SW 1271 (cell line): Measurements from ENCODE around the gene RBPJ.

ENCODE experiments used
- DNase-seq, 2 experiments: peaks; one replicate each; lab custom pipeline; 2025; lab: John Stamatoyannopoulos, UW

RBPJ gene

DNA sequence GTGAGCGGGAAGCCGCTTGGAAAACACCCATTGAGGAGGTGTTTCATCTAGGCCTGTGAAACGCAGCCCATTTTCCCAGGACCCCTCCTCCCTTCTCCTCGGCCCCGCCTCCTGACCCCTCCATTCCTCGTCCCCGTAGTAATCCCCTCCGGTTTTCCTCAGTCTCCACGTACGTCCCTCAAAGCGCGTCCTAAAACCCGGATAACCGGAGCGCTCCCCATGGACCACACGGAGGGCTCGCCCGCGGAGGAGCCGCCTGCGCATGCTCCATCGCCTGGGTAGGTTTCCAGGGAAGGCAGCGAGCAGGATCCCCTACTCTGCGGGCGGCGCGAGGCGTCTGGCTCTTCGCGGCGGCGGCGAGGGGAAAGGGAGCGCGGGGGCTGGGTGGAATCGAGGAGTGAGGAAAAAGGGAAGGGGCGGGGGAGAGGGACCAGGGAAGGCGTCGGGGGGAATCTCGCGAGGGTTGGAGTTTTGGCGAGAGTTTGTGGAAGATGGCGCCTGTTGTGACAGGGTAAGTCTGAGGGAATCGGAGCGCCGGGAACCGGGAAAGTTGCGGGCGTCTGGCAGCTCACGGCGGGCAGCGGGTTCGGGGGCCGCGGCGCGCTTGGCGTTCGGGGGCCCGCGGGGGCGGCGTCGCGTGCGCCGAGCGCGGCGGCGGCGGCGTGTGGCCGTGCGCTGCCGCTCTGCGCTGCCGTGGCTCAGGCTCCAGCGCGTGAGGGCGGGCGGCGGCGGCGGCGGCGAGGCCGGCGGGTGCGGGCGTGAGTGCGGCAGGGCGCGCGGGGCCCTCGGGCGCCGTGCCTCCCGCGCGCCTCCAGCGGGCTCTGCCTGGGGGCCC, at the start of gene RBPJ:
TSS of gene RBPJ (plus strand) at position 477 of the 835 bp plus-strand sequence. CDS start at position 492, 15 bp downstream.
- DNase-seq: peak; percentile 87 to 94

DNA sequence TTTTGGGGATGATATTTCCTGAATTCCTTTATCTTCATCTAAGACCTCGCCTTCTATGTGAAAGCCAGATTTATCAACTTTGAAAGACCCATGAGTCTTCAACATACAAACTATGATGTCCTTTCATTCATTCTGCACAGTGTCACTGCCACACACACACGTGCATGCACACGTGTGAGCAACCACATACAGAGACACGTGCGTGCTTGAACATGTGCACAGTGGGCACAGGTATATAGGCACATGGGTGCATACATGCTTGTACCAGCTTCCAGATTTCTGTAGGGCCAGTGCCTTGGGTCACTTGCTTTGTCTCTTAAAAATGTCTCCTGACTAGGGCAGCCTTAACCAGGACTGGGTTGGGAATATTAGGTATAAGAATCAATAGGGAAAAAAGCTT, 49.1 kb upstream of the RBPJ start:
- no peak for DNase-seq

DNA sequence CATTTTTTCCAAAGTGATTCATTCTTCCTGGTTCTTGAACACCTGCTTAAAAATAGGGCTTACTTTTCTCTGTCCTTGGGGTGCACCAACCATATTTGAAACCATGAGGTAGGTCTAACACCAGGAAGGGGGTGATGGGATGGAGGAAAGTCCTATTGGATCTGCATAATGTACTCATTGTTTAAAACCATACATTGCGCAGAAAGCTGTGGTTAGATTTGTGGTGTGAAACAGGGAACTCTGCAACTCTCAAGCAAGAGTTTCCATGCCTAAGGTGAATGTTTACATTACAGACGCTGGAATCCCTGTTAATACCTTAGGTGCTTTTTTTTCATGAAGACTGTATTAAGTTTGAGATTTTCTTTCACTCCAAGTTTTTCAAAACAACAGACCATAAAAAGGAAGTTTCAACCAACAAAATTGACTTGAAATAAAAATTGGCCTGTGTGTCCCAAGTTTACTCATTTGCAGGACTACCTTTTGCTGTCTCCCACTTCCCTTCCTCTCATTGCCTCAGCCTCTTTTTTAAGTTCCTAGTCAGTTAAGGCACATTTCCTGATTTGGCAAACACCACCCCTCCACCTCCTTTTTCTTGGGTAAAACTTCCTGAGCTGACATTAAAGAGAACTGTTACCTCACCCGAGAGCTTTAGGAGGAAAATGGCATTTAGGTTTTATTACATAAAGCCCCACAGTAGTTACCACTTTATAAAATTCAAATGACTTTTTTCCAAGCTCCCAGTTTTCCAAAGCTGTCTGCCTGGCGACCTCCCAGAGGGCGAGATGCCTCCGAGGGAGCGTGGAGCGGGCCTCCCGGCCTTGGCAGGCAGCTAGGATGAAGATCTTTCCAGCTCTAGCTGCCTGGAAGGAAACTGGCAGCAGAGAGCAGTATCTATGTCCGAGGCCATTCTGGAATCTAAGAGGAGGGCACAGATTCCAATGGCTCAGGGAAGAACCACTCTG, 47.9 kb upstream of the RBPJ start:
- no peak for DNase-seq

DNA sequence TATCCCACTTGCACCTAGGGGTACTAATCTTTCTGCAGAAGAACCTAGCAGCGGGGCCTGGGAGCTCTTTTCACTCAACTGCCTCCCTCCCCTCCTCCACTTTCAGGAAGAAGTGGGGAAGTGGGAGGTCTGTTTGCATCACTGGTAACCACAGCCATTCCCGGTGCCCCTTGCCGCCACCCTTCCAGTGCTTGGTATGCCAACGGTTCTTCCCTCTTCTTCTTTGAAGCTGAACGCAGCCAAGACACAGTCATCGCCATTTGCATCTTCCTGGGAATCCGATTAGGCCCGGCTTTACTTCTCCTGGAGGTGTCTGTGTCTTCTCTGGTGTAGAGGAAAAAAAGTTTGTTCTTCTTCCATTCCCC, 47.2 kb upstream of the RBPJ start:
- DNase-seq: no peak

DNA sequence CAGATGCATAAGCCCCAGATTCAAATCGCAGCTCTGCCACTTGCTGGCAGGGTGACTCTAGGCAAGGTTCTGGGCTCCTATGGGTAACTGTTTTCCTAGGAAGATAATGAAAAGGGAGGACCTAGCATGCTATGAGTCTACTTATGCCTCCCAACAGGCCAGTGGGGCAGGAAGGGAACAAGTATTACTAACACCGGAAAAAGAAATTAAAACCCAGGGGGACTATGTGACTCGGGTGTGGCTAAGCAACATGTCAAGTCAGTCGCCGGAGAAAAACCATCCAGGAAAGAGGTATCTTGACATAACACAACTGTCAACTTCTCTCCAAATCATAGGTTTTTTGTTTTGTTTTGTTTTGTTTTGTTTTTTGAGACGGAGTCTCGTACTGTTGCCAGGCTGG, 45.5 kb upstream of the RBPJ start:
- no peak for DNase-seq

DNA sequence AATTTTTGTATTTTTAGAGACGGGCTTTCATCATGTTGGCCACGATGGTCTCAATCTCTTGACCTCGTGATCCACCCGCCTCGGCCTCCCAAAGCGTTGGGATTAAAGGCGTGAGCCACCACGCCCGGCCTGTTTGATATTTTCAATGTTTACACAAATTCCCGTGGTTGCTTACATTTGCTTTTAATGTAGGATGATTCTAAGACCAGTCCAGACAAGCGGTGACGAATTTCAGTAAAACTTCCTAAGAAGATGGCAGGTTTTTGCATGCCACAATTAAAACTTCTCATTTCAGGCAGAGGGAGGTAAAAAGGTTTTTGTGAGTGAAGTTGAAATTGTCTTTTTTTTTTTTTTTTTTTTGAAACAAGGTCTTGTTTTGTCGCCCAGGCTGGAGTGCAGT, 41.4 kb upstream of the RBPJ start:
- DNase-seq: no peak

DNA sequence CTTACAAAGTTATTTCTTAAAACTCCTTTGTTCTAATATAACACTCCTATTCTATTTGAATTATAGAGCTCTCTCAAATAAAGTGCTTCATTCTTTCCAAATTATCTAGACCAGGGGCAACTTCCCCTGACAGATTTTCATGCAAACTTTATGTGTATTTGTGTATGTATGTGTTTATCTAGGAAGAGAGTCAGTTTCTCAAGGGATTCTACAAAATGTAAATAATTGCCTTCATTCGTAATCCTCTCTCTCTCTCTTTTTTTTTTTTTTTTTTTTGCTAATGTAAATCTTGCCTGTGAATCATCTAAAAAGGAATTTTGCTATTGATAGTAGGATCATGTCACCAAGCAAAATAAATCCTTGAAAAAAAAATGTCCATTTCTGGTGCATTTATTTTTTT, 38.9 kb upstream of the RBPJ start:
- DNase-seq: no peak

DNA sequence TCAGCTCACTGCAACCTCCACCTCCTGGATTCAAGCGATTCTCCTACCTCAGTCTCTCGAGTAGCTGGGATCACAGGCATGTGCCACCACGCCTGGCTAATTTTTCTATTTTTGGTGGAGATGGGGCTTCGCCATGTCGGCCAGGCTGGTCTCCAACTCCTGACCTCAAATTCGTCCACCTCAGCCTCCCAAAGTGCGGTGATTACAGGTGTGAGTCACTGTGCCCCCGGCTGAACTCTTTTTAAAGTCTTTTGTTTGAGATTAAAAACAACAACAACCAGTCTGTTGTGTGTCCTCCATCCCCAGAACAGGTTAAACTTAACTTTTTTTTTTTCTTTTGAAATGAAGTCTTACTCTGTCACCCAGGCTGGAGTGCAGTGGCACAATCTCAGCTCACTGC, 36.3 kb upstream of the RBPJ start:
- DNase-seq: no peak

DNA sequence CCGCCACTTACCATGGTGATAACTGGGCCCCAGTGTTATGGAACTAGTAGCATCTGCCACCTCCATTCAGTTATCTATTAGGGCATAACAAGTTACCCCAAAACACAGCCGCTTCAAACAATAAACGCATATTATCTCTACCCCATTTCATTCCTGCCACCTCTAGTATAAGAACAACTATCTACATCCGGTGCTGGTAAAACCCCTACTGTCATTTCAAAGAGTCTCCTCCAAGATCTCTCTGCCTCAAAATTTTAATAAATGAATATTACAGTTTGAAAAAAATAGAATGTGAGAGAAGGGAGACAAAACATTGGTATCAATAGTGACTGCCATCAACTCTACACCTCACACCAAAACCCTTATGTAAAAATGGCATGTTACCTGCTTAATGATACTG, 35.5 kb upstream of the RBPJ start:
- no peak for DNase-seq

DNA sequence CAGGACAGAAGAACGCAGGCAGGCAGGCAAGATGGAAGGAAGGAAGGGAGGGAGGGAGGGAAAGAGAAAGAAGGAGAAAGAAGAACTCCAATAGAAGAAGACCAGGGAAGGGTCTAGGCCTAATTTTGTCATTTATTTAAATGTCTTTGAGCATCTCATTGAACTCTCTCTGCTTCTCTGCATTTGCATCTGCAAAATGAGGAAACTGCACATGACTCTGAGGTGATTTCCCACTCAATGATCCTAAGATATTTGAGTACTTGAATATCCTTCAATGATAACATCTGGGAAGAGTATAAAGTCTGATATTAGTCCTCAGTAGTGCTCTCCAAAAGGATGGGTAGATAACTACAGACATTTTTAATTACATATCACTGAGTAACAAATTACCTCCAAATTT, 33.1 kb upstream of the RBPJ start:
- no peak for DNase-seq

DNA sequence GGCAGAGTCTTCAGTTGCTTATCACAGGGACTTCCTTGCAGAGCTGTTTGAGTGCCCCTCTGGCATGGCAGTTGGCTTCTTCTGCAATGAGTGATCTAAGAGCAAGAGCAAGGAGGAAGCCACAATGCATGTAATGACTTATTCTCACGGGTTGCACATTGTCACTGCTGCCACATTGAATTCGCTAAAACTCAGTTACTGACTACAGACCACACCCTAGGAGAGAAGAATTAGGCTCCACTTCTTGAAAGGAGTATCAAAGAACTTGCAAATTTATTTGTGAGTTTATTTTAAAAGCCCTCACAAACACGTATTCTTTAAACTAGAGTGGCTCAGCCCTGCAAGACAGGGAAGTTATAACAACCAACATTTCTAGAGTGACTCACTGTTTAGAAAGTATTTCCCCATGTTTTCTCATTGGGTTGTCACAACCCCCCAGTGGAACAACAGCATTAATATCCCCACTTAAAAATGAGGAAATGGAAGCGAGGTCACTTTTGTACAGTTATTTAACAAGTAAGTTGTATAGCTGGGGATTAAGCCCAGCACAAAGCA, 32.4 kb upstream of the RBPJ start:
- DNase-seq: no peak

DNA sequence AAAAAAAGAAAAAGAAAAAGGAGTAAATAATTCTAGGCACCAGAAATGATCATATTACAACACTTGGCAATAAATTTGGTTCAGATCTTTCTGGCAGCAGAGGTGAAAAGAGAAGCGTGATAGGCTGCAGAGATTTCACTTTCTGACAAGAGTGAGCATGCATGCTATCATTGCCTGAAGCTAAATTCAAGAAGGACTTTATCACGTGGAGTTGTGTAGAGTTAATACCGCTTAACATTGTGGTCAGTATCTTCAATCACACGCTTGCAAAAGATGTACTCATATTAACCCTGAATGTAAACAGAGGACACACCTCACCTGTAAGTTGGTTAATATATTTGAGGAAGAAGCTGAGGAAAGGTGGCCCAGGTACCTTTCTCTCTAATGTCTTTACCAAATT, 31.4 kb upstream of the RBPJ start:
- DNase-seq: no peak

DNA sequence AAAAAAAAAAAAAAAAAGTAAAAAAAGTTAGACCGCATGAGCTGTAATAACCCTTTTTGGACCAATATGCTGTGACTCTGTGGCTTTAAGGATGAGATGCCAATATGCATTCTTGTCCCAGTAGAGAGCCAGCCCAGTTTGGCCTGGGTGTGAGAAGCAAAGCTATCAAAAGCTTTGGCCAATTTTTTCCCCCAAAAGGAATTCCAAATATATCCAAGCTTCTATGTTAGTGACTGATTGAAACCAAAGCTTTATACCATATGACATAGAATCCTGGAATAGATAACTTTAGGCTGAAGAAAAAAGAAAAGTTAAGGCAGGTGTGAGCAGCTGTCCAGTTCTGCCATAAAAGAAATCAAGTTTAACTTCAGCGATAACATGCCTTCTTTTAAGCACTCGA, 30.5 kb upstream of the RBPJ start:
- no peak for DNase-seq

DNA sequence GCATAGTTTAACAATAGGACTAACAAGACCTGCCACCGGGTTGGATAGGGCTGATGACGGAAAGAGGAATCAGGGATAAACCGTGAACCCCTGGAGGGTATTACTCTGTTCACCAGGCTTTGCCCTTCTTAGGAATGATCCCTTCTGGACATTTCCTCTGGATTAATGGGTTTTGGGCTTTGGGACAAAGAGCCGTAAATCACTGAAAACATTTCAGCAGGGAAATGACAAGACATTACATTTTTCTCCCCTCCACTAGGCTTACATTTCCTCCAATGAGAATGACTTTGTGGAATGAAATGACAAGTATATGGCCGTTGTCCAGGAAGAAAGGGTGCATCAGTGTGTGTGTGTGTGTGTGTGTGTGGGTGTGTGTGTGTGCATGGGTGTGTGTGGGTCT, 25.9 kb upstream of the RBPJ start:
- no peak for DNase-seq

DNA sequence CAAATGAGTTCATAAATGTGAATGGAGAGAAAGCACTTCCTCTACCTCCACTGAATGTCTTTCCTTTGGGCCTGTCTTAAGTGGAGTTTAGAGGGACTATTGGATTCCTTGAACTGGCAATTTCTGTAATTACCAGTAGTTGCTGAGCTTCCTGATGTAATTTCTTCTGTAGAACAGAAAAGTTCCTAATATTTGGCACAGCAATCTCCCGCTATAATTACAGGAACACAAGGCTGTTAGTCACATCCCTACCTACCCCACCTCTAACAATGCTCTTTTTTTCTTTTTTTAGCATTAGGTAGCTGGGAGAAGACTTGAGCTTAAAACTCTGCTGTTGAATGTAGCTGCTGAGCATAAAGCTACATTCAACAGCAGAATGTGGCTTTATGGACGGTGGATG, 24.8 kb upstream of the RBPJ start:
- no peak for DNase-seq

DNA sequence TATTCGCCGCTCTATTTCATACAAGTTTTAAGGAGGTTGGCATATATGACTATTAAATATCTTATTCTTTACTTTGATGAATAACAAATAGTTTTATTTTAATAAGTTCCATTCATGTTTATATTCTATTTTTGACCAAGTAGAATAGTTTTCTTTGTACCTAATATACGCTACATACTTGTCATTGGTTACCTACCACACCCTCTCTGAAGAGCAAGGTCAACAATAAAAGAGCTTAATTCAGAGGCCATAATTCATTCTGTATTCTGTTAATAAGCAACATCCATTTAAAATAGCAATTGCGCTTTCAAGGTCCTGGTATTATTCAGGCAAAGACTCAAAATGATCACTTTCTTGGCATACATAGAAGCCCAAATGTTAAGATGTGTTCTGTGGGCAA, 24.3 kb upstream of the RBPJ start:
- no peak for DNase-seq

DNA sequence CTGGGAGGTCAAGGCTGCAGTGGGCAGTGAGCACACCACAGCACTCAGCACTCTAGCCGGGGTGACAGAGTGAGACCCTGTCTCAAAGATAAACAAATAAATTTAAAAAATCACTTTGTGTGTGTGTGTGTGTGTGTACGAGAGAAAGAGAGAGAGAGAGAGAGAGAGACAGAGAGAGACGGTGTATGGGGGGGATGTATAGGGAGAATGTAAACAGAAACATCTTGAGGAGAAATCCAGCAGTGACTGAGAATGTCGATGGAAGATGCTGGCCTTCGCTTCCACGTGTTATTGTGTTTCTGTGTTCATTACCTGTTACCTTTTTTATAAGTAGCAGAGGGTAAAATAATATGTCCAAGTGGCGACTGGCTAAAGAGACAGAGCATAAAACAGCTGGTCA, 23.6 kb upstream of the RBPJ start:
- no peak for DNase-seq

DNA sequence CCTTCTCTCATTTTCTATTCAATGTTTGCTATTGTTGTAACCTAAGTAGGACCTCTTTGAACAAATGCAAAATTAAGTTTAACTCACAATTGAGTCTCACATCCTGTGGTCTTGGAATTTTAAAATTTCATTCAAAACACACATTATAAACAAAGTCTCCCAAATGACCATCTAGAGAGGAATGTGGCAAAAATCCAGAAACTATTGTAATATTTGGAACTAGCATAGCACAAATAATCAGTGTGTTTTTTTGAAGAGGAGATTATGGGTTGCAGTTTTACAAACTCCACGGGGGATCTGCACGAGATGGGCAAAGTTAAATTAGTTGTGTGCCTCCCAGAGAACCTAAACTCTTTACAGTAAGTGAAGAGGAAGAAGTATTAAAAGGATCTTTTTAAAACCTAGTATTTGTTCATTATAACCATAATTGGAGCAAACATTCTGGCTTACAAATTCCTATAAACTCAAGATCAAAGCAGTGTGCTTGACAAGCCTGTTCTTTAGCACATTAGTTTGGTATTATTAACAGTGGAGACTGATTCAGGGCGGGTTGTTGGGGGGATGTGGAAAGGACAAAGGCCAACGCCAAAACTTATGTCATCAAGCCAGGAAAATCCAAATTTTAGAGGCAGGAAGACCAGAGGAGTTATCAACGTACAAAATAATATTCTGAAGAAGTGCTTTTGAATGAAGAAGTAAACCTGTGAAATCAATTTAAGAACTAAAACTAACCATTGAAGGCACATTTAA, 22.4 kb upstream of the RBPJ start:
- DNase-seq: no peak

DNA sequence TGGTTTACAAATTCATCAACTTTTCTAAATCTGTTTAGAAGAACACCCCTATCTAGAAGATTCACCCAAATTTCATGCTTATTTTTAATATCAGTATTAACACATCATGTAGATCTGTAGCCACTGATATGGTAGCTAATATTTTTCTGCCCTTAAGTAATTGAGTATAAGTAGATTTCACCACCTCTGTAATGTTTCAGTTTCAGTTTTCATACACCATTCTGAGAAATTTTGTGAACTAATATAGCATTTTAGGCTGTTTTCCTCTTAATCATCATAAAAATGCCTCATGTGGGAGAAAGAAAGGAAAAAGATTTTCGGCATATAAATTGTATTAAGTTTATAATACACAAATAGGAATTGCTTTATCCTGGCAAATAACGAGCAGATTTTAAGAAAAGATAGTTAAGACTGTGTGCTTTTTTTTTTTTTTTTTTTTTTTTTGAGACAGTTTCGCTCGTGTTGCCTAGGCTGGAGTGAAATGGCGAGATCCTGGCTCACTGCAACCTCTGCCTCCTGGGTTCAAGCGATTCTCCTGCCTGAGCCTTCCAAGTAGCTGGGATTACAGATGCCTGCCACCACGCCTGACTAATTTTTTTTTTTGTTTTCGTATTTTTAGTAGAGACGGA, 21.4 kb upstream of the RBPJ start:
- no peak for DNase-seq

DNA sequence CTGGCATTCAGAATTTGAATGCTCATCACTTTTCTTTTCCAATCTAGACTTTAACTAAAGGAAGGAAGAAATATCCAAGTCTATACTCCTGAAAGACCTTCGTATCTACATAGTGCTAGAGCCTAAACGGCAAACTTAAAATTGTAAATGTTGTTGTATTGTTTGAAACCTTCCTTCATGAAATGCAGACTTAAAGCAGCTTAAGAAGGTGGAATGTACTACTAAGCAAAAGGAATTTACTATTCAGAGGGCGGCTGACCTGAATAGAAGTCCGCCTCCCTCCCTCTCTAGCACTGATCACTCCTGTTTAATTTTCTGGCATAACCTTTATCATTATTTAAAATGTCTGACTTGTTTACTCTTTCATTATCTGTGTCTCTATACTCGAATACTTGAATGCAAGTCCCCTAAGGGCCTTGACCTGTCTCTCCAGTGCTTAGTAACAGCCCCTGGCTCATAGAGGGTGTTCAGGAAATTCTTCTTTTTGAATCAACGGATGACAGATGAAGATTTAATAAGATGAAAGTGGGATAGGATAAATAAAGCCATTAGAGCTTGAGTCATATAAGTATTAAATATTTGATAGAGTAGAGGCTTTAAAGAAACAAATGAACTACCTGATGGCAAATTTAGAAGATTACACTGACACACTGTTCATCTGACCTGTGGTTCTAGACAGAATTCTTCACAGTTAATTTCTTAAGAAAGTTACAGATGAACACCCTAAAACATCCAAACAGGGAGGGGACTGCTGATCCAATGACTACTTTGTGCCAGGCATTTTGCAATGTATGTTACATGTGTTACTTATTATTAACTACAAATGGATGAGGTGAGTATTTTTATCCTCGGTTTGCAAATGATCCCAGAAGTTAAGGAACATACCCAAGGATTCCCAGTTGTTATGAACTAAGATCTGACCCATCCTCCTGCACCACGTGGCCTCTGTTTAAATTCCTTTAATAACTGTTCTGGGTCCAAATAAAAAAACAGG, 20.2 kb upstream of the RBPJ start:
- no peak for DNase-seq
